OCI-LY3 (cell line): ENCODE measurements around the gene SLC1A4.

Source experiments
- CTCF ChIP-seq: fragments of 200-600, 300-600 bp; sonication (generic); IDR thresholded peaks from 2 replicates; pipeline ENCODE4 v1.5.1; 2014; ENCODE audit warnings: antibody characterized with exemption, low read length, low read depth
- EZH2phosphoT487 ChIP-seq: fragments of 200-600 bp; shearing (Covaris generic); IDR thresholded peaks from 2 replicates; pipeline ENCODE4 v1.6.1; 2018; ENCODE audit warnings: antibody characterized with exemption, mixed run types, low read depth

GRCh38 chr2:65062843-65063825 lies 73.9 kb downstream of the SLC1A4 start:
- TF ChIP-seq CTCF: no peak
- TF ChIP-seq EZH2phosphoT487: no peak
